HG03066 (cell line): ENCODE data around the gene GPC1.

Experiments
- ATAC-seq: cut with Tn5 transposase; IDR thresholded peaks from one replicate; pipeline ENCODE4 v1.9.1; 2021; ENCODE audit warnings: low read depth; ENCODE audit not compliant: unreplicated experiment

The GPC1 gene

DNA sequence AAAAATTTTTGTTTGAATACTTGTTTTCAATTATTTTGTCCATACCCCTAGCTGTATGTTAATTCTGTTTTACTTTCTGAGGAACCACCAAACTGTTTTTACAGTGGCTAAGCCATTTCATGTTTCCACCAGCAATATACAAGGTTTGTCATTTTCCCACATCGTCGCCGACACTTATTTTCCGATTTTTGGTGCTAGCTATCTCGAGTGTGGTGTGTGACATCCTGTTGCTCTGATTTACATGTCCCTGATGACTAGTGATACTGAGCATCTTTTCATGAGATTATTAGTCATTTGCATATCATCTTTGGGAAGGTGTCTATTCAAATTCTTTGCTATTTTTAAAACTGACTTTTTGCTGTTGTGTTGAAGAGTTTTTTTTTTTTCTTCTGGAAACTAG lies 7.2 kb upstream of the GPC1 start:
- no peak for ATAC-seq

DNA sequence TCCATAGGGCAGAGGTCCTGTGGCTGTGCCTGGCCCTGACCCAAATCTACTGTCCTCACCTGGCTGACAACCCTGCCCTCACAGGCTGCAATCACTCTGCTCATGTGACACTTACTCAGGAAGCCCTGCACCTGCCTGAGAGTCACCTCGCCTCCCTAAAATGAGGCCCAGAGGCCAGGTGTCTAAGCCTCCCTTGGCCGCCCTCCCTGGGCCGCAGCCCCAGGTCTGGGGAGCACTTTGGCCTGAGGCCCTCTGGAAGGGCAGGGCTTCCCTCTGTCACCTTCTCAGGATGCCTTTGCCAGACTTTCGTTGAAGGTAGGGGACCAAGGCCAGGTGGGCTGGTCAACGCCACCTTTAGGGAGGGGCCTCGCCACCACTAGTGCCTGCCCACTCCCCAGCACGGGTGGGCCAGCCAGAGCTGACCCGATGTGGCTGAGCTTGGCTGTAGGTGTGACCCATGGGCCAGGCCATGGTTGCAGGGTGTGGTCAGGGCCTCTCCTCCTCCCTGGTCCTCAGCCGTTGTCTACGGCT lies 6.1 kb upstream of the GPC1 start:
- ATAC-seq, result no peak

- ATAC-seq, result no peak
These were observed 5.5 kb upstream of the GPC1 start for GRCh38 chr2:240429872-240430491.

DNA sequence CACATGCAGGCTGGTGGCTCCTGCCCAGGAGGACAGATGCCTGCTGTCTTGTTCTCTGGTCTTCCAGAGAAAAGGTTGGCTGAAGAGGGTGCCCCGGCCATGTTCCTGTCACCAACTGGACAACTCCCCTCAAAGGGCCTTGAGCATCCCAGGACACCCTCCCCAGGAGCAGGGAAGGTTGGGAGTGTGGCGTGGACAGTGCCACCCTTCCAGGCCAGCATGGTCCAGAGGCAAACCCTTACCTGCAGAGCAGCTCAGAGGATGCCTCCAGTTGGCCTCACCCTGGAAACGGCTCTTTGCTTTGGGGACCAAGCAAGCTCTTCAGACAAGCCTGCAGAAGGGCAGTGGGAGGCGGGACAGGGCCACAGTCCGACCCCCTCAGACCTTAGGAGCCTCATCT lies 4.9 kb upstream of the GPC1 start:
- ATAC-seq, result no peak

DNA sequence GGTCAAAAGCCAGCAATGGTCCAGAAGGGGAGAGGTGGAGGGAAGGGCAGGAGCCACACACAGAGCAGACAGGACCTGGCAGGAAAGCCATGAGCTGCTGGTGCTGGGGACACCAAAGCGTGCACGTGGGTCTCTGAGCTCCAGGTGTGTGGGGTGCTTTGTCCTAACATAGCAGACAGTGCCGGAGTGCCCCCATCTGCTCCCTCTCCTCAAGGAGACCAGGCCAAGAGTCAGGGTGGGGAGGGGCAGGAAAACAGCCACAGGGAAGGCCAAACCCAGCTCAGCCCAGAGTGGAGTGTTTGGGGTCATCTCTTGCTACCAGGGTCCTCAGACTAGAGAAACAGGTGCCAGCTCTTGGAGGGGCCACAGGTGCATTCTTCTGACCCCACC lies 4.2 kb upstream of the GPC1 start:
- no peak for ATAC-seq

- ATAC-seq, result no peak
These were observed 3.6 kb upstream of the GPC1 start for GRCh38 chr2:240431661-240432424.

DNA sequence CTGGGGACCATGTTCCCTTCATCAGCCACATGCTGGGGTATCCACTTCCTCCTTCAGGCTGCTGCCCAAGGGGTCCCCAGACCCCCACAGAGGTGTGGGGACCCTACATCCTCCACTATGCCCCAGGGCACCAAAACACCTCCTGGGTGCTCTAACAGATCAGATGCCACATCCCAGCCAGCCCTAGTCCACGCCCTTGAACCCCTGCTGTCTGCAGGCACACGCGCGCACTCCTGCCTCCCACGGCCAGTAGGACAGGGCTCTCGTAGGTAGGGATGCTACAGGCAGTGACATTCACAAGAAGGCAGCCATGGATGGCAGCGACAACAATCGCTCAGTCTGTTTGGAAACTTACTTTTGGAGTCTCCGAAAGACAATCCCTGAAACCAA lies 3.0 kb upstream of the GPC1 start:
- no peak for ATAC-seq

DNA sequence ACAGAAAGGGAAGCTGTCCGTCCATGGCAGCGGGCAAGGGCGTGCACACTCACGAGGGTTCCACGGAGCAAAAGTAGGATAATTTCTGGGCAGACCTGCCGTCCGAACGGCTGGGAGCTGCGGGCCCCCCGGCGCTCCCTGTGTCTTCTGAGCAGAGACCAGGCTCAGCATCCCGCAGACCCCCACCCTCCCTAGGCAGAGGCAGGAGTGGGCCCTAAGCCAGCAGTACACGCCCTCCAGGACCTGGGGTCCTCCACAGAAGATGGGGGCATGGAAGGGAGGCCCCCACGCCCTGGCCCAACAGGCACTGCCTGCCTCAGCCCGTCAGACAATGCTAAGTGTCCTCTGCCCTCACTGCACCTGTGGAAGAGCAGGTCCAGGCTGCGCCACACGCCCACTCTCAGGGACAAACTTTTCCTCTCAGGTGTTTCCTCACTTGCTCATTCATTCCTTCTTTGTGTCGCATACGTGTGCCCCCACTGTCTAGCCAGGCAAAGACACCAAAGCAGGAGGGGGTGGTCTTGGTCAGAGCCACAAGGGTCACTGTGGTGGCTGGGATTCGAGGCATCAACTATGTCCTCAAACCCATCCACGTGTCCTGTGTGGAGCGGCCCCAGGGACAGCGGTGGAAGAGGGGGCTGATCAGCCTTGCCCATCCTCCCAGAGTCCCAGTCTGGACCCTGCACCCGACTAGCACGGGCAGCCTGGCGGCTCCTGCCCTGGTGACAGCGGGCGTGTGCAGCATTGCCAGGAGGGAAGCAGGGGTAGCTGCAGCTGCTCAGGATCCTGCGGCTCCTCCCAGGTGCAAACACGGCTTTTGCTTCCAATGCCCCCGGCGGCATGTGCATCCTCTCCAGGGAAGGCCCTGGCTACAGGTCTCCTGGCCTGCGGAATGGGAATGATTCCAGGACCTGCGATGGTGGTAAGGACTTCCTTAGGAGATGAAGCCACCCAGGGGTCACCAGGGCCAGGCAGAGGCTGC lies 2.4 kb upstream of the GPC1 start:
- no peak for ATAC-seq

GRCh38 chr2:240433973-240434727 lies 1.3 kb upstream of the GPC1 start:
- no peak for ATAC-seq

DNA sequence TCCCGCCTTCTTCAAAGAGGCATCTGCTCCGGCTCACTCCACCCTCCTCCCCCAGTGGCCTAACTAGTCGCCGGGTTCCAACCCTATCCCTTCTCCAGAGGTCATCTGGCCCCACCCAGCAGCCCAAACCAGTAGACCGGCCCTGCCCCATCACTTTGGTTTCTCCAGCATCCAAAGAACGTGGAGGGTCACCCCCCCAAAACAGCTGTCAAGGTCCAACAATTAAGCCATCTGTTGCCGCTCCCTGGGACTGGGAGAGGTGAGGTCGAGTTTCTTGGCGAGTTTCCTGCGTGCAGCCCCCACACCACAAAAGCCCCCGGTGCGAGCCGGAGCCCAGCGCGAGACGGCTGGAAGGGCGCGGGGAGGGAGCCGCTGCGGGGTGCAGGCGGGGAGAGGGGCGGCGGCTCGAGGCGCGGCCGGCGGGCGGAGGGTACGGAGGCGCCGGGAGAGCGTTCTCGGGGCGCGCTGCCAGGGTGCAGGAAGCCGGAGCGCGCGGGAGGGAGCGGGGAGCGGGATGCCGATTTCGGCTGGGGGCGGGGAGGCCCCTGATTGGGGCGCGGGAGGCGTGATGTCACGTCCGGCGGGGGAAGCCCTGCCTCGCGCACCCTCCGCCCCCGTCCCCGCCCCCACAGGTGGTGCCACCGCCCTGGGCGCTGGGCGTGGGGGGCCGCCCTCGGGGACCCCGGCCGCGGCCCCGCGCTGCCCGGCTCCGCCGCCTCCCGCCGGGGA lies 571 bp upstream of the GPC1 start:
- peak; percentile 49 for ATAC-seq

DNA sequence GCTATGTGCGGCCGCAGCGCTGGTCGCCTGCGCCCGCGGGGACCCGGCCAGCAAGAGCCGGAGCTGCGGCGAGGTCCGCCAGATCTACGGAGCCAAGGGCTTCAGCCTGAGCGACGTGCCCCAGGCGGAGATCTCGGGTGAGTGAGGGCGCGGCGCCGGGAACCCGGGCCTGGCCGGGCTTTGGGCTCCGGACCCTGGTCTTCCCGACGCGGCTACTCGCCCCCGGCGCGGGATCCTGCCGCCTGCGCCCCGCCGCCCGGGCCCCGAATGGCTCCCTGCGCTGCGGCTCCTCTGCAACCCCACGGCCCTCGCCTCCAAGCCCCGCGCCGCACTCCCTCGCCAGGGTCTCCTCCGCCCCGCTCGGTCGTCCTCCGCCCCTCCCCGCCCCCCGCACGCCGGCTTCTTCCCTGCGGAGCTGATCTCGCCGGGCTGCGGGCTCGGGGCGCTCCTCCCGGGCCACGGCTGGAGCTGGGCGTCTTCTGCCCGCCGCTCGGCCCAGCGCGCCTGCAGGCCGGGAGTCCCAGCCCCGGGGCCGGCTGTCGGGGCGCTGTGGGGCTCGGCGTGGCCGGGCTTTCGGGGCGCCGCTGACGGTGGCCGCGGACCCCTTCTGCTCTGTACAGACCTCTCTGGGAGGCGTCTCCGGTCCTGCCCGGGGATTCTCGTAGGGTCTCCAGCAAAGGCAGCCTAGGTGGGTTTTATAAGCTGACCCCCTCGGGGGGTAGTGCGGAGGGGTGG lies 652 bp downstream of the GPC1 start:
- peak; percentile 15 for ATAC-seq

GRCh38 chr2:240436683-240437550 lies 1.5 kb downstream of the GPC1 start:
- ATAC-seq, result no peak

DNA sequence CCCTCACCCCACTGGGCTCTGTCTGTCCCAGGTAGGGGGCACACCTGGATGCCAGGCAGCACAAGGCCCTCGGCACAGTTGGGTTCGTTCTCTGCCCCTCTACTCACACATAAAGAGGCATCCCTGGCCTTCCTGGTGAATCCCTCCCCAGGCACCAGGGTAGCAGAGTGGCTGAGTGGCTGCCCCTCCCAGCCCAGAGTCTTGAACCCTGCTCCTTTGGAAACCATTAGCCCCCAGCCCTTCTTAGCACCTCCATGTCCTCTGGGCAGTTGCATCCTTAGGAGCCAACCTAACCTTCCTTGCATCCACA lies 2.0 kb downstream of the GPC1 start:
- ATAC-seq, result no peak

- ATAC-seq, result no peak
These were observed 2.7 kb downstream of the GPC1 start for GRCh38 chr2:240437861-240438809.

GRCh38 chr2:240438810-240439697 lies 3.6 kb downstream of the GPC1 start:
- ATAC-seq, result no peak

DNA sequence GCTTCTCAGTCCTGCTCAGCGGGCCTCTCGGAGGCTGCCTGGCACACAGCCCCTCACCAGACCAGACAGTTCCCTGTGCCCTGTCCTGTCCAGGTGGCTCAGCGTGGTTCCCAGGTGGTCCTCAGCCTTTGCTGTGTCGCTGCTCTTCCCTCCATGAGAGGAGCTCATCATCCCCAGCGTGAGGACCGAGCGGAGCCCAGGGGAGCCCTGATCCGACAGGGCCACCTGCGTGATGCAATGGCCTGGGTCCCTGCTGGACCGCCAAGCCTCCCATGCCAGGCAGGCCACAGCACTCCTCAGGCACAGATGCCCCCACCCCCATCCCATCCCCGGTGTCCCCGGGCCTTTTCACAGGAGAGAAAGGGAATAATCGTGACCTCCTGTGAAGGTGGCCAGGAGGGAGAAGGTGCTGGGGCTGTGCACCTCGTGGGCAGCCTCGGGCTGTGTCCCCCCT lies 4.3 kb downstream of the GPC1 start:
- no peak for ATAC-seq
